ENCODE data around the gene MACO1. TPM values are rescaled to one million over a fixed set of nuclear protein-coding genes. Genes with fewer than 3 reads are reported as not detected.

MACO1 gene
- total and polyA plus RNA-seq, 2 of the 8 experiments (the other 6 are each of a cell fraction or from before 2014, with no cell fraction given): 3.5 to 15.1 TPM

- Histone ChIP-seq H3K9me3 (ENCODE audit: insufficient read depth in 2 of 2, low read depth in 1 of 2, low read length in 1 of 2) (no peaks in the 10 kb centered on the region), H4K91ac (replicated peaks; ENCODE audit: insufficient read length, low read length) (no peak within 1 kb of the TSS), H2BK5ac (ENCODE audit: low read depth, low read length) (no peak within 1 kb of the TSS), H3K23me2 (ENCODE audit: low read depth, low read length) (peaks cover 5% of the 10 kb centered on the region; the same call in 1 of the 2 replicates), H3K27me3 (replicated peaks in 1 of 4; ENCODE audit: control insufficient read depth in 3 of 4, extremely low read depth in 1 of 4, insufficient read depth in 3 of 4, low read length in 3 of 4) (peaks cover 0 to 5% (median 3%) of the 10 kb centered on the region in 4 experiments; a peak in 5 of 7 replicates), H3K14ac (ENCODE audit: insufficient read length) (no peak within 1 kb of the TSS), H2BK12ac (ENCODE audit: low read depth, low read length) (no peak within 1 kb of the TSS), H3K4me1 (replicated peaks in 1 of 4; ENCODE audit: control insufficient read depth in 3 of 4, insufficient read depth in 4 of 4, low read length in 3 of 4) (peaks cover 0 to 9% (median 5%) of the 10 kb centered on the region in 4 experiments; a peak in 4 of 7 replicates), H3K27ac (ENCODE audit: low read depth, low read length) (no peak within 1 kb of the TSS; the same call in 1 of the 2 replicates), H3K4me3 (ENCODE audit: extremely low read depth in 1 of 4, insufficient read depth in 2 of 4, low read depth in 3 of 4, low read length in 4 of 4) (peak within 1 kb of the TSS; percentile 63 to 79 (median 66)), H4K20me1 (replicated peaks in 1 of 2; ENCODE audit: control insufficient read depth in 1 of 2, insufficient read depth in 2 of 2, low read length in 2 of 2) (peaks cover 2 to 6% of the 10 kb centered on the region in 2 experiments), H3K23ac (ENCODE audit: insufficient read length) (no peak within 1 kb of the TSS), H3K4ac (replicated peaks; ENCODE audit: insufficient read length, low read depth, low read length) (no peak within 1 kb of the TSS), H3K56ac (replicated peaks; ENCODE audit: insufficient read length, low read depth, low read length) (no peak within 1 kb of the TSS), H3K36me3 (ENCODE audit: control insufficient read depth in 2 of 4, insufficient read depth in 4 of 4, low read length in 3 of 4) (no peaks in the 10 kb centered on the region), H3K79me2 (ENCODE audit: control insufficient read depth in 1 of 2, insufficient read depth in 2 of 2, low read length in 2 of 2) (no peaks in the 10 kb centered on the region), H3K4me2 (ENCODE audit: insufficient read depth in 1 of 2, low read depth in 2 of 2, low read length in 2 of 2) (peak within 1 kb of the TSS; percentile 82 to 83), H4K8ac (ENCODE audit: extremely low read depth, insufficient read depth, low read length) (peak within 1 kb of the TSS; percentile 58), H2BK20ac (ENCODE audit: low read length) (no peak within 1 kb of the TSS), H2BK15ac (ENCODE audit: low read length) (no peak within 1 kb of the TSS), H2AFZ (ENCODE audit: low read length) (0 out of 2 replicates have a peak within 1 kb of the TSS, but pooled peaks have one; percentile 29), H4K5ac (ENCODE audit: insufficient read length, low read depth, low read length) (no peak within 1 kb of the TSS), H3K9ac (replicated peaks in 1 of 4; ENCODE audit: extremely low read depth in 1 of 4, low read depth in 3 of 4, low read length in 3 of 4) (peak within 1 kb of the TSS in 2 of 4 experiments; percentile 37 to 82; a peak in 5 of 7 replicates), H3K18ac (ENCODE audit: extremely low read depth, low read length) (peak within 1 kb of the TSS; percentile 32), H2AK5ac (ENCODE audit: low read depth, low read length) (no peak within 1 kb of the TSS), H3K79me1 (ENCODE audit: low read depth, low read length) (no peaks in the 10 kb centered on the region; the same call in 1 of the 2 replicates), H2BK120ac (replicated peaks; ENCODE audit: low read depth, low read length) (no peak within 1 kb of the TSS)
- ChIA-PET CTCF (ENCODE audit: partially characterized antibody) (interaction anchor here (0.8 to 2.4 kb wide), 8 partner anchors 10 to 66 kb away, joined by 3 to 11 read pairs (median 4); no protein-coding TSS in a partner anchor), POLR2A (ENCODE audit: partially characterized antibody) (interaction anchor here (1.0 to 1.3 kb wide), 2 partner anchors 28 to 38 kb away, joined by 4 read pairs; no protein-coding TSS in a partner anchor)
- DNase-seq (ENCODE audit: low read depth in 1 of 2, low spot score in 2 of 2): peak; percentile 21 to 87
- WGBS, 2 experiments (ENCODE audit: extremely low coverage in 1 of 2, insufficient coverage in 1 of 2, insufficient read length in 1 of 2, insufficient replicate concordance in 2 of 2, low coverage in 1 of 2, low lambda C conversion rate in 2 of 2, missing lambda C conversion rate in 1 of 2): 0% methylated on average over 5 of the region's 99 CpGs; no CpG with 5 or more reads in 1 of the 2 experiments
- no peak for FAIRE-seq
- TF ChIP-seq RBBP5 (IDR thresholded peaks at IDR 0.05; ENCODE audit: borderline replicate concordance, low read depth, low read length) (no peak), RNF2 (IDR thresholded peaks at IDR 0.05; ENCODE audit: borderline replicate concordance, low read depth, low read length, missing control alignments, poor library complexity, severe bottlenecking) (peak; percentile 11), BCL11A (IDR thresholded peaks at IDR 0.05; ENCODE audit: low read depth in 2 of 2, low read length in 2 of 2) (no peak), JUND (IDR thresholded peaks at IDR 0.05; ENCODE audit: low read length) (no peak), KDM4A (IDR thresholded peaks at IDR 0.05; ENCODE audit: low read depth, low read length, severe bottlenecking) (peak; percentile 90), TAF1 (IDR thresholded peaks at IDR 0.05; ENCODE audit: low read depth, low read length) (peak; percentile 51; the same call in 1 of the 2 replicates), SIN3A (conservative IDR thresholded peaks at IDR 0.05 in 1 of 2, IDR thresholded peaks at IDR 0.05 in 1 of 2; ENCODE audit: low read depth in 1 of 2, low read length in 2 of 2) (peak in 1 of 2 experiments; percentile 13; a peak in 1 of 4 replicates), RAD21 (IDR thresholded peaks at IDR 0.05 in 1 of 2, conservative IDR thresholded peaks at IDR 0.05 in 1 of 2; ENCODE audit: low read depth in 2 of 2, low read length in 2 of 2) (peak in 1 of 2 experiments; percentile 5; a peak in 1 of 4 replicates), POLR2A (IDR thresholded peaks at IDR 0.05; ENCODE audit: control extremely low read depth in 1 of 2, low read depth in 2 of 2, low read length in 2 of 2) (peak in 1 of 2 experiments; percentile 47; a peak in 1 of 3 replicates), PHF8 (conservative IDR thresholded peaks at IDR 0.05; ENCODE audit: low read depth, low read length) (peak; percentile 59)
These were observed 112.9 kb downstream of the MACO1 start, which contains the start of gene LDLRAP1 for GRCh38 chr1:25543425-25544242. Gene LDLRAP1, plus strand, starts transcription at chr1:25543606. Its CDS starts 93 bp downstream, at chr1:25543699.
